IMR-90 (cell line): ENCODE results near the gene RIPOR2. TPM values are rescaled to one million over a fixed set of nuclear protein-coding genes. Genes with fewer than 3 reads are reported as not detected.

Experiments used
- ATAC-seq: fragments of 200-7000 bp; cut with Tn5 transposase; 2 replicates; pipeline ENCODE4 v1.9.1; 2020; ENCODE audit warnings: low read depth, mild to moderate bottlenecking, moderate library complexity
- BruUV-seq: library from RNA; stranded (reverse); fragments of 400-500 nt; replicated peaks from 2 replicates; lab custom pipeline; 2021; lab: Mats Ljungman, UMichigan
- CTCF ChIA-PET: fragments of 300-600 bp; formaldehyde crosslinking; extraction: SDS; loops from one replicate; lab custom pipeline; 2021; ENCODE audit warnings: antibody characterized with exemption; lab: Yijun Ruan, JAX
- POLR2A ChIA-PET: fragments of 300-600 bp; sonication (Branson Sonifier 250); formaldehyde crosslinking; loops from one replicate; lab custom pipeline; 2022; ENCODE audit warnings: antibody characterized with exemption; ENCODE audit not compliant: unreplicated experiment; lab: Charles Lee
- DNase-seq: peaks from one replicate; pipeline ENCODE4 v3.0.0; 2013
- H2AFZ ChIP-seq: replicated peaks from 2 replicates; pipeline ENCODE3; 2013; ENCODE audit warnings: low read length, mild to moderate bottlenecking; ENCODE audit not compliant: poor library complexity
- H2AK5ac ChIP-seq: 2 replicates; pipeline ENCODE4 v1.6.1; 2013; ENCODE audit warnings: low read depth, low read length, inconsistent platforms
- H2AK9ac ChIP-seq: replicated peaks from 2 replicates; pipeline ENCODE3; 2013; ENCODE audit warnings: mild to moderate bottlenecking, low read depth, low read length, moderate library complexity; ENCODE audit not compliant: poor library complexity
- H2BK120ac ChIP-seq: 2 replicates; pipeline ENCODE4 v1.6.1; 2013; ENCODE audit warnings: low read depth, low read length, inconsistent platforms
- H2BK15ac ChIP-seq: 3 replicates; pipeline ENCODE4 v1.6.1; 2013; ENCODE audit warnings: low read depth, low read length, inconsistent platforms
- H2BK20ac ChIP-seq: 2 replicates; pipeline ENCODE4 v1.6.1; 2013; ENCODE audit warnings: low read depth, mild to moderate bottlenecking, inconsistent platforms, low read length, moderate library complexity
- H2BK5ac ChIP-seq: 2 replicates; pipeline ENCODE4 v1.6.1; 2013; ENCODE audit warnings: mild to moderate bottlenecking, low read depth, low read length, inconsistent platforms; ENCODE audit not compliant: poor library complexity, severe bottlenecking
- H3K14ac ChIP-seq: replicated peaks from 2 replicates; pipeline ENCODE4 v1.6.1; 2013; ENCODE audit warnings: low read depth, low read length, inconsistent platforms
- H3K18ac ChIP-seq: 2 replicates; pipeline ENCODE4 v1.6.1; 2013; ENCODE audit warnings: low read depth, low read length, control low read depth
- H3K23ac ChIP-seq: 2 replicates; pipeline ENCODE4 v1.6.1; 2013; ENCODE audit warnings: low read depth, low read length, inconsistent platforms
- H3K27ac ChIP-seq: 2 replicates; pipeline ENCODE4 v1.5.1; 2013; ENCODE audit warnings: mild to moderate bottlenecking, control low read depth, low read length; ENCODE audit not compliant: insufficient read depth
- H3K27me3 ChIP-seq: 2 replicates; pipeline ENCODE4 v1.6.1; 2013; ENCODE audit warnings: low read length; ENCODE audit not compliant: control insufficient read depth, insufficient read depth
- H3K36me3 ChIP-seq: 2 replicates; pipeline ENCODE4 v1.6.1; 2013; ENCODE audit warnings: low read length, mixed read lengths; ENCODE audit not compliant: control insufficient read depth, insufficient read depth
- H3K4ac ChIP-seq: 2 replicates; pipeline ENCODE4 v1.6.1; 2013; ENCODE audit warnings: low read depth, low read length, inconsistent platforms
- H3K4me1 ChIP-seq: 2 replicates; pipeline ENCODE4 v1.6.1; 2013; ENCODE audit warnings: low read length, mixed read lengths; ENCODE audit not compliant: control insufficient read depth, insufficient read depth
- H3K4me2 ChIP-seq: 2 replicates; pipeline ENCODE4 v1.6.1; 2013; ENCODE audit warnings: low read depth, mild to moderate bottlenecking, control low read depth, low read length, moderate library complexity
- H3K4me3 ChIP-seq: 2 replicates; pipeline ENCODE4 v1.5.1; 2013; ENCODE audit warnings: low read depth, mild to moderate bottlenecking, control low read depth, low read length, moderate library complexity; ENCODE audit not compliant: insufficient read depth
- H3K56ac ChIP-seq: 2 replicates; pipeline ENCODE4 v1.6.1; 2013; ENCODE audit warnings: low read length, inconsistent platforms; ENCODE audit not compliant: insufficient read depth; ENCODE audit errors: extremely low read depth
- H3K79me1 ChIP-seq, 2 experiments: 2 replicates each; pipeline ENCODE4 v1.6.1; 2013; ENCODE audit warnings: low read length in 2 of 2, inconsistent platforms in 1 of 2, low read depth in 1 of 2
- H3K9ac ChIP-seq: 2 replicates; pipeline ENCODE4 v1.6.1; 2013; ENCODE audit warnings: low read depth, low read length, control low read depth
- H3K9me1 ChIP-seq: 2 replicates; pipeline ENCODE4 v1.6.1; 2013; ENCODE audit warnings: low read length, inconsistent platforms; ENCODE audit not compliant: insufficient read depth
- H3K9me3 ChIP-seq: 2 replicates; pipeline ENCODE4 v1.6.1; 2013; ENCODE audit warnings: low read length; ENCODE audit not compliant: control insufficient read depth, insufficient read depth
- H4K20me1 ChIP-seq: 2 replicates; pipeline ENCODE4 v1.6.1; 2013; ENCODE audit warnings: low read length, inconsistent platforms; ENCODE audit not compliant: insufficient read depth
- H4K5ac ChIP-seq: 2 replicates; pipeline ENCODE4 v1.6.1; 2013; ENCODE audit warnings: mild to moderate bottlenecking, low read depth, low read length, control low read depth
- H4K8ac ChIP-seq, 2 experiments: 2 replicates each; pipeline ENCODE4 v1.6.1; 2013; ENCODE audit warnings: low read depth in 2 of 2, low read length in 2 of 2, control low read depth in 1 of 2, inconsistent platforms in 1 of 2
- H4K91ac ChIP-seq: 2 replicates; pipeline ENCODE4 v1.6.1; 2013; ENCODE audit warnings: low read depth, low read length, inconsistent platforms; ENCODE audit not compliant: insufficient read depth
- MXI1 ChIP-seq: IDR thresholded peaks from 2 replicates; pipeline ENCODE4 v1.6.1; 2012; ENCODE audit warnings: low read depth, mild to moderate bottlenecking, low read length, moderate library complexity, borderline replicate concordance
- WGBS, 2 experiments: methylation state at CpG; one replicate each; pipeline versions ENCODE4 v1.1.5 to v1.1.7; 2013; ENCODE audit warnings: missing lambda C conversion rate in 2 of 2; ENCODE audit not compliant: insufficient read length in 1 of 2; ENCODE audit errors: extremely low coverage in 2 of 2; 5-methylcytosine and 5-hydroxymethylcytosine counted together
- dilution Hi-C: fragments of 300-500 bp; cut with HindIII; formaldehyde crosslinking; loops from one replicate; pipeline ENCODE4 v1.14.3; 2018; ENCODE audit warnings: low sequenced_read_pairs; ENCODE audit not compliant: unreplicated experiment
- in situ Hi-C: fragments of 300-500 bp; cut with MboI; formaldehyde crosslinking; loops from 3 replicates; pipeline ENCODE4 v1.14.3; 2019; ENCODE audit warnings: low sequenced_read_pairs, inconsistent platforms, mixed read lengths
- intact Hi-C: fragments of 100-400 bp; cut with micrococcal nuclease; formaldehyde crosslinking; loops from 2 replicates; pipeline ENCODE4 v1.10.0; 2022
- polyA plus RNA-seq, 3 experiments: library from polyadenylated mRNA; depleted of rRNA; stranded (reverse); fragments of >200 nt; gene quantifications; 2 replicates each; pipeline ENCODE4 v1.2.3, GENCODE V29; 2012; ENCODE audit warnings: low replicate concordance in 1 of 3
- total RNA-seq: library from RNA; depleted of rRNA; stranded (reverse); fragments of >200 nt; gene quantifications from 2 replicates; pipeline ENCODE4 v1.2.3, GENCODE V29; 2012

RIPOR2 gene
- total and polyA plus RNA-seq, 2 of the 4 experiments (the other 2 are of a cell fraction), result 1.1 to 1.2 TPM

DNA sequence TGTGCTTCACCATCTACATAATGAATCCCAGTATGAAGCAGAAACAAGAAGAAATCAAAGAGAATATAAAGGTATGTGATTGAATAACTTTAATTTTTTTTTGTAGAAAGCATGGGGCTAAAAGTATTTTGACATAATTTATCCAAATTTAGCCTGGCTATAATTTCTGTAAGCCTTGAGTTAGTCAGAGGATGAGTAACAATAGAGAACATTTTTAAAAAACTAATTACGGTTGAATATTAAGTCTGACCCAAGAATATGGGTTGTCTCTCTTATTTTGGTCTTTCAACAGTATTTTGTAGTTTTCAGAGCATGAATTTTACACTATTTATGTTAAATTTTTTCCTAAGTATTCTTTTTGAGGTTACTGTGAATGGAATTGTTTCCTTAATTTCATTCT, 158.5 kb downstream of the RIPOR2 start:
- H3K4me2 ChIP-seq, result peak overlapping the region; percentile 14
- in situ Hi-C loops (no loop called here), intact Hi-C loops (loop anchor here (5.0 kb wide), 2 partner anchors 75 to 235 kb away; no protein-coding TSS in a partner anchor), dilution Hi-C loops (no loop called here)
- H3K56ac ChIP-seq, result no peak overlapping the region
- H4K8ac ChIP-seq, result no peak overlapping the region
- H2BK20ac ChIP-seq, result no peak overlapping the region
- no peak overlapping the region for H3K18ac ChIP-seq
- H3K4ac ChIP-seq, result no peak overlapping the region
- no peaks in the 10 kb centered on the region for H3K27me3 ChIP-seq
- CTCF ChIA-PET, result no interaction called here
- H2BK5ac ChIP-seq, result peak overlapping the region; percentile 64
- H3K27ac ChIP-seq, result no peak overlapping the region
- no peak for TF ChIP-seq MXI1
- H3K4me1 ChIP-seq, result peaks cover 6% of the 10 kb centered on the region
- no peak overlapping the region for H2BK15ac ChIP-seq
- no peak overlapping the region for H2AK9ac ChIP-seq
- H3K36me3 ChIP-seq, result peaks cover 2% of the 10 kb centered on the region; the same call in 1 of the 2 replicates
- no peak overlapping the region for H4K91ac ChIP-seq
- no TSS peak for BruUV-seq
- H3K23ac ChIP-seq, result no peak overlapping the region
- ATAC-seq (no peak), DNase-seq (no peak)
- no peak overlapping the region for H3K4me3 ChIP-seq
- H2BK120ac ChIP-seq, result no peak overlapping the region
- no peaks in the 10 kb centered on the region for H3K9me3 ChIP-seq
- POLR2A ChIA-PET, result no interaction called here
- H2AFZ ChIP-seq, result no peak overlapping the region
- peaks cover 9 to 18% of the 10 kb centered on the region in 2 experiments; a peak in 1 of 4 replicates for H3K79me1 ChIP-seq
- no peak overlapping the region for H4K5ac ChIP-seq
- H3K14ac ChIP-seq, result no peak overlapping the region
- no peak overlapping the region for H3K9ac ChIP-seq
- H4K20me1 ChIP-seq, result peaks cover 11% of the 10 kb centered on the region
- no peak overlapping the region for H2AK5ac ChIP-seq
- H3K9me1 ChIP-seq, result no peaks in the 10 kb centered on the region
- no CpG with 5 or more reads among the region's 1 CpG for WGBS, 2 experiments
